Activated CD4-positive, alpha-beta T cell treated with anti-CD3 and anti-CD28 coated beads for 48 hours (primary cell): ENCODE measurements around the gene PHB1.
"Not testable (repeated sequence)": the region's sequence is repeated elsewhere in the genome, so short reads cannot be mapped to it uniquely, and the experiment has no call there.

Experiments
- DNase-seq: peaks from one replicate; pipeline ENCODE4 v3.0.0-alpha.2; 2020

PHB1 gene

GRCh38 chr17:49439305-49439672 is 24.6 kb upstream of the PHB1 start:
- no peak for DNase-seq

GRCh38 chr17:49438436-49439278 is 24.0 kb upstream of the PHB1 start:
- DNase-seq: no peak

GRCh38 chr17:49437696-49438435 is 23.2 kb upstream of the PHB1 start:
- no peak for DNase-seq

GRCh38 chr17:49436174-49436573 is 21.5 kb upstream of the PHB1 start:
- no peak for DNase-seq

DNA sequence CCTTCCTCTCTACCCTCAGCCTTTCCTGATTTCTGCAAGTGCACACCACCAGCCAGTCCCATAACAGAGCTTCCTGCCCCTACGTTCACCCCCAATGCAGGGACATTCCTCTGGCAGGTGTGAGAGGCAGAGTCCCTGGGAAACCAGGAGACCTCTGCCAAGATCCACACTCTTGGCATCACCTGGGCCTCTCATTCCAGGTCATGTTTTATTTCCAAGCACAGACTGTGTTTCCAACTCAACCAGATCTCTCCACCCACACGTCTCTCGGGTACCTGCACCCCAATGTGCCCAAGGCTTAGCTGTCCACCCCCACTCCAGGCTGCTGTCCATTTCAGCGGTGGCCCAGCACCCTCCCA is 21.0 kb upstream of the PHB1 start:
- DNase-seq: no peak

GRCh38 chr17:49434821-49435670 is 20.4 kb upstream of the PHB1 start:
- DNase-seq: peak; percentile 58

DNA sequence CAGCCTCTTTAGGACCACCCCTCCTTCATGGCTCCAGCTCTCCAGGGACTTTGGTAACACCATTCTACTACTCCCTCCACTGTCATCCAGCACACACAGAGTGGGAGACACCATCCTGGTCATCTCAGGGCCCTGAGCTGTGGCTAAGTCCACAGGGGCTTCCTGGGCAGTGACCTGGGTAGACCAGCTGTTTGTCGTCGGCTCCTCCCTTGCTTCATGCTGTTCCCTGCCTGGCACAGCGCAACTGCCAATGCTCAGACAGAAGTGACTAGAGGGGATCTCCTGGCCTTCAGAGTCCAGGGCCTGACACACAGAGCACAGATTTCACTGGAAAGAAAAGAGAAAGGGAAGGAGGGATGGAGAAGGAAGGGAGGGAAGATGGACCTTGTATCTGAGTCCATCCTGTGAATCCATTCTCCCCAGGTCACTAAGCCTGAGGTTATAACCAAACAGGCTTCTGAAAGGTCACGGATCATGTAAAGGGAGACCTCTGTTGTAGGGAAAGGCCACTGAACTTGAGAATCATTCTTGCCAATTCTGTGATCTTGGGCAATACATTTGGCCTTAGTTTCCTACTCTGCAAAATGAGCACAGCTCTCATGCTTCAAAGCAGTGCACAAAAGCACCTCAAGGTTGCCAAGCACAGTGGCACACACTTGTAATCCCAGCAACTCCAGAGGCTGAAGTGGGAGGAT is 18.5 kb upstream of the PHB1 start:
- no peak for DNase-seq

DNA sequence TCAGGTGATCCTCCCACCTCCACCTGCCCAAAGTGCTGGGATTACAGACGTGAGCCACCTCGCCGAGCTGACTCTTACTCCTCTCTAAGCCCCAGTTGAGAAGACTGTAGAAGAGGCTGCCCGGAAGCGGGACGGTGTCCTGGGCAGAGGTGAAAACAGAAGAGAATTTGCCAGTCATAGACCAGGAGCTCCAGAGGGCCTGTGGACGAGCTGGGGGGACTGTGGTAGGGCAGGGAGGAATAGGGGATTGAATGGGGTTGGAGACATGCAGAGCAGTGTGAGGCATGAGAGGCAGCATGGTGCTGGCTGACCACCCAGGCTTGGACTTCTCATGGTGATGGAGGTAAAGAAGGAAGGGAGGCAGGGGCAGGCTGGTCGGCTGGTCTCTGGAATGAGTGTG is 17.1 kb upstream of the PHB1 start:
- DNase-seq: no peak

- no peak for DNase-seq
These were observed 10.3 kb upstream of the PHB1 start for GRCh38 chr17:49425004-49425286.

GRCh38 chr17:49424276-49425003 is 9.8 kb upstream of the PHB1 start:
- not testable (repeated sequence) for DNase-seq

DNA sequence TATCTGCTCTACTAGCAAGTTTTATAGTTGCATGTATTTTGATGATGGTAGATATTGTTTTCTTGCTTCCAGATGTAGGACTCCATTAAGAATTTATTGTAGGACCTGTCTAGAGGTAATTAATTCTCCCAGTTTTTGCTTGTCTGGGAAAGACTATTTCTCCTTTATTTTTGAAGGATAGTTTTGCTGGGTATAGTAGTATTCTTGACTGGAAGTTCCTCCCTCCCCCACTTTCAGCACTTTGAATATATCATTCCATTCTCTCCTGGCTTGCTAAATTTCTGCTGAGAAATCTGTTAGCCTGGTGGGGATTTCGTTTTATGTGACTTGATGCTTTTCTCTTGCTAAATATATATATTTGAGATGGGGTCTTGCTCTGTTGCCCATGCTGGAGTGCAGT is 8.0 kb upstream of the PHB1 start:
- no peak for DNase-seq

- not testable (repeated sequence) for DNase-seq
These were observed 5.1 kb upstream of the PHB1 start for GRCh38 chr17:49419761-49420160.

GRCh38 chr17:49418754-49419740 is 4.4 kb upstream of the PHB1 start:
- DNase-seq: not testable (repeated sequence)

- DNase-seq: no peak
These were observed 436 bp downstream of the PHB1 start for GRCh38 chr17:49414271-49414621.

- DNase-seq: no peak
These were observed 5.6 kb downstream of the PHB1 start for GRCh38 chr17:49409066-49409465.

GRCh38 chr17:49407981-49408501 is 6.6 kb downstream of the PHB1 start:
- DNase-seq: peak; percentile 92

- no peak for DNase-seq
These were observed 7.6 kb downstream of the PHB1 start for GRCh38 chr17:49407086-49407485.

- DNase-seq: no peak
These were observed 8.1 kb downstream of the PHB1 start for GRCh38 chr17:49406421-49407061.

DNA sequence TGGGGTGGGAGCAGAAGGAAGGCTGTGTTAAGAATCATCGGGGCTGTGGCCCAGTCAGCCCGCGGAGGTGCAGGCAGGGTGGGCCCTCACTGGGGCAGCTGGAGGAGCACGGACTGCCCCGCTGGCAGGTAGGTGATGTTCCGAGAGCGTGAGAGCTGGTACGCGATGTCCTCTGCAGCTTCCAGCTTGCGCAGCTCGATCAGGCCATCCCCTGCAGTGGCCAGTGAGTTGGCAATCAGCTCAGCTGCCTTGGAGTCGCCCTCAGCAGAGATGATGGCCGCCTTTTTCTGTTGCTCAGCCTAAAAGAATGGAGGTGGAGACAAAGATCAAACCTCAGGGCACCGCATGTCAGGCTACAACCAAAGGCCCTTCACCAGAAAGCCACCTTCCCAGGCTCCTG is 9.8 kb downstream of the PHB1 start:
- no peak for DNase-seq

DNA sequence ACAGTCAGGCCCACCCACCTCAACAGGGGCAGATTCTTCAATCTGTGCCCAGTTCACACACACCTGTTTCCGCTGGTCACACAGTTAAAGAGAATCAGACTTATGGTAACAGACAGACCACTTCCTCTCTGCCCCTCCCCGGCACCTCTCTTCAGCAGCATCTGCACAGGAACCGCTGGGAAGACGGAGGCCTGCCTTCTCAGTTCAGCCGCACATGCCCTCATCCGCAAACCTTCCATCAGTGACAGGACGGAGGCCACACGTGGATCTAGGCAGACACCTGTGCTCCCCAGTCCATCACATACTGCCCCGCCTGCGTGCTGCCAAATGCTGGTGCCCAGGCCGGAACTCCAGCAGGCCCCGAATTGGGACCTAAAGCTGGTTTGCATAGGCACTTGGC is 10.3 kb downstream of the PHB1 start:
- DNase-seq: no peak
